Gastrocnemius medialis (tissue), 4 donors: ENCODE results near the gene CCDC178. TPM values are rescaled to one million over a fixed set of nuclear protein-coding genes. Genes with fewer than 3 reads are reported as not detected.
A peak's percentile ranks its signal among the peaks of the same experiment; 100 is the strongest.

Experiments
- ATAC-seq, 2 donors: fragments of 150-250 bp; one replicate each; pipeline ENCODE4 v1.9.1; 2016
- DNase-seq, 2 donors: peaks; one replicate each; pipeline ENCODE4 v3.0.0-alpha.2; 2019
- H3K27ac ChIP-seq, 4 donors: fragments of 200-600 bp; sonication (generic); 1 replicate in 1 of 4; 2 replicates in 3 of 4; pipeline ENCODE4 v1.5.1; 2016 to 2018; ENCODE audit warnings: mild to moderate bottlenecking in 2 of 4, moderate library complexity in 1 of 4
- H3K27me3 ChIP-seq, 3 donors: fragments of 200-600 bp; sonication (generic) in 2 of 3; 1 replicate in 1 of 3; 2 replicates in 2 of 3; pipeline versions ENCODE4 v1.5.1 to v1.6.0; 2016 to 2019; ENCODE audit warnings: mild to moderate bottlenecking in 1 of 3, moderate library complexity in 1 of 3
- H3K36me3 ChIP-seq, 2 donors: fragments of 200-600 bp; sonication (generic) in 1 of 2; one replicate each; pipeline ENCODE4 v1.5.1; 2017 to 2018
- H3K4me1 ChIP-seq, 2 donors: fragments of 200-600 bp; sonication (generic) in 1 of 2; one replicate each; pipeline ENCODE4 v1.5.1; 2016 to 2017; ENCODE audit warnings: mild to moderate bottlenecking in 2 of 2
- H3K4me3 ChIP-seq, 4 donors: fragments of 200-600 bp; sonication (generic) in 3 of 4; 1 replicate in 1 of 4; 2 replicates in 3 of 4; pipeline ENCODE4 v1.5.1; 2016 to 2019; ENCODE audit warnings: mild to moderate bottlenecking in 2 of 4
- H3K9me3 ChIP-seq, 3 donors: fragments of 200-600 bp; sonication (generic) in 2 of 3; 1 replicate in 1 of 3; 2 replicates in 2 of 3; pipeline ENCODE4 v1.5.1; 2016 to 2019
- POLR2A ChIP-seq, 2 donors: fragments of 450-650 bp; IDR thresholded peaks; one replicate each; pipeline ENCODE4 v1.6.1; 2017; ENCODE audit warnings: antibody characterized with exemption in 2 of 2, mild to moderate bottlenecking in 2 of 2, moderate library complexity in 2 of 2
- in situ Hi-C, 4 donors: fragments of 200-750 bp; cut with MboI; loops; one replicate each; pipeline versions ENCODE4 v1.15.0 to v1.8.0; 2017; ENCODE audit warnings: low sequenced_read_pairs in 4 of 4
- intact Hi-C: fragments of 100-400 bp; cut with DNase I; formaldehyde crosslinking; loops from one replicate; pipeline ENCODE4 v1.15.1; 2023; ENCODE audit warnings: low total_unique reads
- total RNA-seq, 4 donors: library from RNA; depleted of rRNA; stranded (reverse); fragments of >200 nt; gene quantifications; one replicate each; pipeline versions ENCODE4 v1.1.0 to v1.2.3, GENCODE V29; 2016
- TF ChIP-seq, protein P1 (sequence below), 5 experiments: fragments of 450-650 bp in 3 of 5; fragments of 200-600 bp in 2 of 5; sonication (generic) in 2 of 5; IDR thresholded peaks in 4 of 5; conservative IDR thresholded peaks in 1 of 5; 1 replicate in 4 of 5; 2 replicates in 1 of 5; pipeline ENCODE4 v1.5.1; 2016 to 2019; ENCODE audit warnings: antibody characterized with exemption in 5 of 5, mild to moderate bottlenecking in 3 of 5, moderate library complexity in 3 of 5

The CCDC178 gene
- total RNA-seq, 4 donors from 2014 or later: 0.35 TPM; not detected in 3

DNA sequence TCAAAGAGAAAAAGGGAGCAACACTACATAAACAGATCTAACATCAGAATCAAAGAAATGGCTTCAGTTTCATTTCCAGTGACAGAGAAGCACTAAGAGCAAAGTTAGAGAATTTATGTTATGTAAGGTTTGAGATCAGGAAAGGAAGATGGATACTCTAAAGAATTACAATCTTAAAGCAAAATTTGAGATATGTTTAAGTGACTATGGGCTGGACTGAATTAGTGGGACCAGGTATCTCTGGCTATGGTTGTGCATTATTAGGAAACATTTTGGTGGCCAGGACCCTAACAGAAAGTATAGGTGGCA, 208.2 kb downstream of the CCDC178 start:
- in situ Hi-C loops: no loop called here
- ATAC-seq: no peak
- TF ChIP-seq, protein P1, sequence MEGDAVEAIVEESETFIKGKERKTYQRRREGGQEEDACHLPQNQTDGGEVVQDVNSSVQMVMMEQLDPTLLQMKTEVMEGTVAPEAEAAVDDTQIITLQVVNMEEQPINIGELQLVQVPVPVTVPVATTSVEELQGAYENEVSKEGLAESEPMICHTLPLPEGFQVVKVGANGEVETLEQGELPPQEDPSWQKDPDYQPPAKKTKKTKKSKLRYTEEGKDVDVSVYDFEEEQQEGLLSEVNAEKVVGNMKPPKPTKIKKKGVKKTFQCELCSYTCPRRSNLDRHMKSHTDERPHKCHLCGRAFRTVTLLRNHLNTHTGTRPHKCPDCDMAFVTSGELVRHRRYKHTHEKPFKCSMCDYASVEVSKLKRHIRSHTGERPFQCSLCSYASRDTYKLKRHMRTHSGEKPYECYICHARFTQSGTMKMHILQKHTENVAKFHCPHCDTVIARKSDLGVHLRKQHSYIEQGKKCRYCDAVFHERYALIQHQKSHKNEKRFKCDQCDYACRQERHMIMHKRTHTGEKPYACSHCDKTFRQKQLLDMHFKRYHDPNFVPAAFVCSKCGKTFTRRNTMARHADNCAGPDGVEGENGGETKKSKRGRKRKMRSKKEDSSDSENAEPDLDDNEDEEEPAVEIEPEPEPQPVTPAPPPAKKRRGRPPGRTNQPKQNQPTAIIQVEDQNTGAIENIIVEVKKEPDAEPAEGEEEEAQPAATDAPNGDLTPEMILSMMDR (IDR thresholded peaks at IDR 0.05 in 4 of 5, conservative IDR thresholded peaks at IDR 0.05 in 1 of 5): no peak
- no peak for TF ChIP-seq POLR2A (IDR thresholded peaks at IDR 0.05)
- H3K27me3 ChIP-seq: no peaks in the 10 kb centered on the region
- DNase-seq: no peak
- H3K4me3 ChIP-seq: no peak overlapping the region
- no peaks in the 10 kb centered on the region for H3K9me3 ChIP-seq
- no peaks in the 10 kb centered on the region for H3K4me1 ChIP-seq
- intact Hi-C loops: no loop called here
- no peaks in the 10 kb centered on the region for H3K36me3 ChIP-seq
- H3K27ac ChIP-seq: no peak overlapping the region

DNA sequence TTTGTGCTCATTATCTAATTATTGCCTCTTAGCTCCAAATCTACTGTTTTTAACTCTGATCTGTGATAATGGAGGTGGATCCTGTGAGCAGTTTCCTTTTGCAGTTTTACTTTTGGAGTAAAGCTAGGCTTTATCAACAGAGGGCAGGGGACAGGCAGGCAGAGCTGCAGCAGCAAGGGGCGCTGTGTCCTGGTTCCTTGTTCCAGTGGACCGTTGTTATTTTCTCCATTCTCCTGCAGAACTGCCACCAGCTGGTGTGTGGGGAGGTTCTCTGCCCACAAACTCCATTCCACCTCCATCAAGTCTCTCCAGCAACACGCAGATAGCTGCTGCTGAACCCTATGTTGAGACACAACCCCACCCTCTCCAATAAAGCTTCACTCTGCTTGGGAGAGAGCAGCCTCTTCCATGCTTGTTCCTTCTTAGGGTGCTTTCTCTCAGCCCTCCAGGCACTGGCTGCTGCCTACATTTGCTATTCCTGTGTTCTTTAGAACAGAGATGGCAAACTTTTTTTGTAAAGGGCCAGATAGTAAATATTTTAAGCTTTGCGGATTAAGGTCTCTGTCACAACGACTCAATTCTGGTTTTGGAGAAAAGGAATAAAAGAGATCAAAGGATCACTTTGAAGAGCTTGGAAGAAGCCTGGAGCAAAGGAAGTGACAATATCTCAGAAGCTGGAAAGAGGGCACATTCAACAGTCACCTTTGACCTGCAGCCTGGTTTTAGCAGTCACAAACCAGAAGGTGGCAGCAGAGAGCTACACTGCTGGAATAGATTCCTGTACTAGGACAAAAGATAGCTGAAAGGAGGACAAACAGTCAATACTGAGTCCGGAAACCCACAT, 208.8 kb downstream of the CCDC178 start:
- in situ Hi-C loops (no loop called here), intact Hi-C loops (no loop called here)
- TF ChIP-seq, protein P1 (IDR thresholded peaks at IDR 0.05 in 4 of 5, conservative IDR thresholded peaks at IDR 0.05 in 1 of 5): peak; percentile 28 to 68 (median 58)
- no peak for TF ChIP-seq POLR2A (IDR thresholded peaks at IDR 0.05)
- peak; percentile 50 to 55 for ATAC-seq
- no peaks in the 10 kb centered on the region for H3K36me3 ChIP-seq
- H3K4me1 ChIP-seq: no peaks in the 10 kb centered on the region
- no peak for DNase-seq
- H3K4me3 ChIP-seq: no peak overlapping the region
- no peaks in the 10 kb centered on the region for H3K27me3 ChIP-seq
- H3K9me3 ChIP-seq: no peaks in the 10 kb centered on the region
- no peak overlapping the region for H3K27ac ChIP-seq

DNA sequence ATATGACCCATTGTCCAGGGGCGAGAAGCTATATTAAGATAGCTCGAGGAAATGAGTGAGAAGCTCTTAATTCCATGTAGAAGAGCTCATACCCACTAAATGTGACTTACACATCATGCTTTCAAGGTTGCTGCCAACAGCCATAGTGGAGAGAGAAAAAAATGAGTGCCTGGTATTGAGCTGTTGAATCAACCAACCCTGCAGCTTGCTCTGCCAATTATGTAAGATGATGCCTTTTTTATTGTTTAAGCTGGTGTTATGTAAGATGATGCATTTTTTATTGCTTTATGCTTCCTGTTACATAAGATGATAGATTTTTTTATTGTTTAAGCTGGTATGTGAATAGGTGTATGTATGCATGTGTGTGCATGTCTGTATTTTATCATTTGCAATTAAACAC, 228.2 kb downstream of the CCDC178 start:
- Histone ChIP-seq H3K4me3 (no peak overlapping the region), H3K36me3 (no peaks in the 10 kb centered on the region), H3K4me1 (no peaks in the 10 kb centered on the region), H3K9me3 (no peaks in the 10 kb centered on the region), H3K27ac (no peak overlapping the region), H3K27me3 (no peaks in the 10 kb centered on the region)
- in situ Hi-C loops (loop anchor here in 1 of 4 donors (25.0 kb wide), 1 partner anchor 100 kb away; no protein-coding TSS in a partner anchor), intact Hi-C loops (no loop called here)
- ATAC-seq (no peak), DNase-seq (no peak)
- no peak for TF ChIP-seq POLR2A (IDR thresholded peaks at IDR 0.05)
- TF ChIP-seq, protein P1 (IDR thresholded peaks at IDR 0.05 in 4 of 5, conservative IDR thresholded peaks at IDR 0.05 in 1 of 5): no peak

DNA sequence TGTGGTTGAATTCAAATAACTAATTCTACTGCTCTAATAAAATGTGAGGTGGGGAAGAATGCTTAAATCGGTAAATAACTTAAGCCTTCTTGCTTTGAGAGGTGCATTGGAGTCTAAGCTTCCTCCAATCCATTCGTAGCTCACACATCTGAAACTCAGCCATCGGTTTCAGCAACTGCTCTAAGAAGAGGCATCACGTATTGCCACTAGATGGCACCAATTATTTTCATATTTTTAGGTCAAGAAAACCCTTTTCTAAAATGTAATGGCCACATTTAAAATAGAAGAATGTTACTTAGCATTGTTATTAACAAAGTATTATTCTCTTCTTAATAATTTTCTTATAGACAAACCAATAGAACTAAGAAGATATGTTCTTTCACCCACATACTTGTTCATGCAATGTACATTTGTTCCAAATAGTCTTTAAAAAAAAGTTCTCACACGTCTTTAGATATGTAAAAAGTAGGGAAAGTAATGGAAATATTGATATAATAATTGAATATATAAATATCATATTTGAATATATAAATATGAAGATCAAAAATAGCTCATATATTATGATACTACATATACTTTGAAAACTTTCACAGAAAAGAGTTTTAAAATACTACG, 229.8 kb downstream of the CCDC178 start:
- Histone ChIP-seq H3K4me1 (no peaks in the 10 kb centered on the region), H3K27me3 (no peaks in the 10 kb centered on the region), H3K9me3 (no peaks in the 10 kb centered on the region), H3K27ac (no peak overlapping the region), H3K4me3 (no peak overlapping the region), H3K36me3 (no peaks in the 10 kb centered on the region)
- in situ Hi-C loops: loop anchor here in 1 of 4 donors (25.0 kb wide), 1 partner anchor 102 kb away; no protein-coding TSS in a partner anchor
- intact Hi-C loops: no loop called here
- TF ChIP-seq POLR2A (IDR thresholded peaks at IDR 0.05): no peak
- TF ChIP-seq, protein P1 (IDR thresholded peaks at IDR 0.05 in 4 of 5, conservative IDR thresholded peaks at IDR 0.05 in 1 of 5): no peak
- DNase-seq (no peak), ATAC-seq (no peak)
